GM12864 (cell line): ENCODE results near the gene C1orf185.

Experiments
- DNase-seq: peaks from one replicate; pipeline ENCODE4 v3.0.0-alpha.2; 2011; ENCODE audit warnings: low read depth
- H3K4me3 ChIP-seq: 2 replicates; pipeline ENCODE4 v1.5.1; 2011; ENCODE audit warnings: mild to moderate bottlenecking, low read depth, low read length, control low read depth
- TF ChIP-seq, protein P1 (sequence below): IDR thresholded peaks from 2 replicates; pipeline ENCODE4 v1.5.1; 2011; ENCODE audit warnings: low read depth, mild to moderate bottlenecking, moderate library complexity, low read length, control low read depth, inconsistent platforms; ENCODE audit errors: missing control alignments

Gene C1orf185

DNA sequence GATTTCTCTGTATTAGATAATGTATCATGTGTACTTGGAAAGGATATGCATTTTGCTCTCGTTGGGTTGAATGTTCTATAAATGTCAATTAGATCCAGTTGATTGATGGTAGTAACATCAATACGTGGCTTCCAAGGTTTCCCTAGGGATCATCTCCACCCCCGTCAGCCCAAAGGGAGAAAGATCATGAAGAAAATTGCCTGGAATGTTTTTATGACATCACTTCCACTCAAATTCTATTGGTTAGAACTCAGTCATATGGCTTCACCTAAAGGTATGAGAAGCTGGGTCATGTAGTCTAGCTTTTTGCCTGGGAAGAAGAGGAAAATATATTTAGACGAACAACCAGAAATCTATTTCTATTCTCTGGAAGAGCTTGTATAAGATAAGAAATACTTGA lies at the start of gene C1orf185:
C1orf185 (plus strand) TSS at position 253 of the 400 bp plus-strand sequence; CDS start at position 259, 6 bp downstream.
- no peak for DNase-seq
- H3K4me3 ChIP-seq: no peak within 1 kb of the TSS
- TF ChIP-seq, protein P1, sequence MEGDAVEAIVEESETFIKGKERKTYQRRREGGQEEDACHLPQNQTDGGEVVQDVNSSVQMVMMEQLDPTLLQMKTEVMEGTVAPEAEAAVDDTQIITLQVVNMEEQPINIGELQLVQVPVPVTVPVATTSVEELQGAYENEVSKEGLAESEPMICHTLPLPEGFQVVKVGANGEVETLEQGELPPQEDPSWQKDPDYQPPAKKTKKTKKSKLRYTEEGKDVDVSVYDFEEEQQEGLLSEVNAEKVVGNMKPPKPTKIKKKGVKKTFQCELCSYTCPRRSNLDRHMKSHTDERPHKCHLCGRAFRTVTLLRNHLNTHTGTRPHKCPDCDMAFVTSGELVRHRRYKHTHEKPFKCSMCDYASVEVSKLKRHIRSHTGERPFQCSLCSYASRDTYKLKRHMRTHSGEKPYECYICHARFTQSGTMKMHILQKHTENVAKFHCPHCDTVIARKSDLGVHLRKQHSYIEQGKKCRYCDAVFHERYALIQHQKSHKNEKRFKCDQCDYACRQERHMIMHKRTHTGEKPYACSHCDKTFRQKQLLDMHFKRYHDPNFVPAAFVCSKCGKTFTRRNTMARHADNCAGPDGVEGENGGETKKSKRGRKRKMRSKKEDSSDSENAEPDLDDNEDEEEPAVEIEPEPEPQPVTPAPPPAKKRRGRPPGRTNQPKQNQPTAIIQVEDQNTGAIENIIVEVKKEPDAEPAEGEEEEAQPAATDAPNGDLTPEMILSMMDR: no peak

DNA sequence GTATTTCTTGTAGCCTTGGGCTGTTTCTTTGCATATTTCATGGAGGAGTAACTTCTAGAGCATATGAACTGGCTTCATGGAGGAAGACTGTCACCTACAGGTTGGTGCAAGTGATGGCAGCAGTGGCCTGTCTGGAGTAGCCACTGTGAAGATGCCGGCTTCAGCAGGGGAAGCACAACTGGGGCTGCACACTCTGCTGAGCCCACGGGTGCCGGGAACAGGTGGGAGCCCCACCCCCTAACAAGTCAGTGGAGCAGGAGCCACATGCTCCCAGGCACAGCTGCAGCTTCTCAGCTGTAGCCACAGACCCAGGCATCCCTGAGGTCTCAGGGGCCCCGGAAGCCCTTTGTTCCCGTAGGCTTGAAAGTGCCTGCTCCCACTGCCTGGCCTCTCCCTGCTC lies 43.2 kb upstream of the C1orf185 start:
- DNase-seq: peak; percentile 31
- TF ChIP-seq, protein P1: peak; percentile 91
- H3K4me3 ChIP-seq: no peak overlapping the region

DNA sequence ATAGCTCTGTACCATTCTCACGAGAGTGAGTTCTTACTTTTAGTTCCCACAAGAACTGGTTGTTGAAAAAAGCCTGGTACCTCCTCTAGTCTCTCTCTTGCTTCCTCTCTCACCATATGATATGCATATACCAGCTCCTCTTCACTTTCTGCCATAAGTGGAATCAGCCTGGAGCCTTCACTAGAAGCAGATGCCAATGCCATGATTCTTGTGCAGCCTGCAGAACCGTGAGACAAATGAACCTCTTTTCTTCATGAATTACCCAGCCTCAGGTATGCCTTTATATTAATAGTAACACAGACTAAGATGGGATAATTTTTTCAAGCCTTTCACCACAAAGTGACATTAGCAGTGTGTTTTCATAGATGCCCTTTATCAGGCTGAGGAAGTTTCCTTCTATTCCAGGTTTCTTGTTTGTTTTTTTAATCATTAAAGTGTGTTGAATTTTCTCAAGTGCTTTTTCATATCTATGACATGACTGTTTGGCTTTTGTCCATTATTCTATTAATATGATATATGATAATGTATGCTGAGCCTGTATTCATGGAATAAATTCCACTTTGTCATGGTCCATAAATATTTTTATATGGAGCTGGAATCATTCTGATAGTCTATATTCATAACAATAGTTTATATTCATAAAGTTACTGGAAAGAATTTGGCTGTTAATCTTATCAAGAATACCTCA lies 40.7 kb upstream of the C1orf185 start:
- DNase-seq: no peak

DNA sequence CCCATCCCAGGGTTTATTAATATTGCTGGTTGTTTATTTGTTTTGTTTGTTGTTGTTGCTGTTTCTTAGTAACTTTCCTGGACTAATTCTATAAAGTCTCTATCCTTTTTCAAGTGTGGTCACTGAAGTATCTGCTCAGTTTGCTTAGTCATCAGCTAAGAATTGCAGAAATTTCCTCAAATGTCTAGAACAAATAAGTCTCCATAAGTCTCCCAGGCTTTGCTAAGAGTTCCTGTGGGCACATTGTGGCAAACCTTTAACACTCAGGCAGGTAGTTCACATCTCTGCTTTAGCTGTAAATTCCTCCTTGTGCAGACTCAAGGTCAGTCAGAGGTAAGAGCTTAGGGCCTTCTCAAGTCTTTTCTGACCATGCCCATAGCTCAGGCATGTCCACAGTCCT lies 38.9 kb upstream of the C1orf185 start:
- no peak for DNase-seq
- TF ChIP-seq, protein P1: no peak
- H3K4me3 ChIP-seq: no peak overlapping the region

More for the DNA sequence above, 40.7 kb upstream of the C1orf185 start:
- H3K4me3 ChIP-seq: no peak overlapping the region
- TF ChIP-seq, protein P1: no peak

DNA sequence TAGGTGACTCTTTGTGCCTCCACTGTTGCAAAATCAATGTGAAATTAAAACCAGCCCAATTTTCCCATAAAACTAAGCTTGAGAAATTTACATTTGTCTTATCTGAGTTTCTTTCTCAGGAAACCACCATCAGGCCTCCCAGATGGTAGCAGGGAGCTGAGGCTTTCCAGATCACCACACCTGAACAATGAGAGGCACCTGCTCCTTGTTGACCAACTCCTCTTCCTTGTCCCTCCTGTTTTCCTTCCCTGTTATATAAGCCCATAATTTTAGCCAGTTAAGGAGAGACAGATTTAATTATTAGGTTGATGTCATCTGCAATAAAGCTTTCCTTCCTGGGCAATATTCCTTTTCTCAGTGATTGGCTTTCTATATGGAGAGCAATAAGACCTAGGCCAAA lies 32.0 kb upstream of the C1orf185 start:
- TF ChIP-seq, protein P1: no peak
- no peak overlapping the region for H3K4me3 ChIP-seq
- DNase-seq: no peak

DNA sequence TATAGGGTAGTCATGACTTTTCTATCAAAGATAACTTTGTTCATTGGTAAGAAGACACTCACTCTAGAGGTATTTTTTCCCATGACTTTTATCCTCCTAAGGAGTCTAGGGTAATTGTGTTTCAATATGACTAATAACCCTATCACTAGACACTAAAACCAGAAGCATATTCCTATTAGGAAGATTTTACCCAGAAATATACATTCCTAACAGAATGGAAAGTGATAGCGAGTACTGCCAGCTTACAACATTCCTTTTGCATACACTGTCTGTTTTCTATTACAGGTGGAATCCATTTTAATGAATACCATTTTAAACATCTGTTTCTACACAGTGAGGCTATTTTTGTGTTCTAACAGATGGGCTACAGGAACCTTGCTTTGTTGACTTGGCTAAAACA lies 31.4 kb upstream of the C1orf185 start:
- no peak overlapping the region for H3K4me3 ChIP-seq
- no peak for DNase-seq
- TF ChIP-seq, protein P1: no peak
